ENCODE results near the gene C1orf210. TPM values are rescaled to one million over a fixed set of nuclear protein-coding genes. Genes with fewer than 3 reads are reported as not detected.

The C1orf210 gene
- total RNA-seq: 15.2 TPM

DNA sequence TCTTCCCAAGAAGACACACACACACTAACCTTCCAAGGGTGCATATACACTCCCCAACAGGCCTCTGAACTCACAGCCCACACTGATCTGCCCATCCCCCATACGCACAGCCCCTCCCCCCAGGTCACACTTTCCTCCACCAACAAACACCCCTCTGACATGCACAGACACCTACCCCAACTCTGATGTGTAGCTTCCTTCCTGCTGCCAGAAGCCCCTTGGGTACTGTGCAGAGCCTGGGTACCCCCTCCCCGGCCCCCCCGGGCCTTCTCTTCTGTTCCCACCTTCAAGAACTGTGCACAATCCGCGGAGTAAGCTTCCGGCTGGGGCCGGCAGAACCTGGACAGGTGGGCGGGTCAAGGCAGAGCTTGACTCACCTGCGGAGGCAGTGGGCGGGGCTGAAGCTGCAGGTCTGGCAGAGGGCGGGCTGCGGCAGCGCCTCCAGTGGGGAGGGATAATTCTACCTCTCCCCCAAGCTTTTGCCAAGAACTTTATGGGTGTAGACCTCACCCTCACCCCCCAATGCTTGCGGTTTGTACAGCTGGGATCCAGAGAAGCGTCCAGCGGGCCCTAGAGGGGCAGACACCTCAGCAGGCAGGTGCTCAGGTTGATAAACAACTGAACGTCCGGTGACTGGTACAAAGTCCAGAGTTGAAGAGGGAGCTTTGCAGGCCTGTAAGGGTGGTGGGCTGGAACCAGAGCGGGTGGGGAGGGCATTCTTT is at the start of gene C1orf210:
Gene C1orf210 (minus strand): TSS at position 313 of the 722 bp plus-strand sequence. CDS start 2,311 bp downstream, outside the sequence.
- ATAC-seq: peak; percentile 93

DNA sequence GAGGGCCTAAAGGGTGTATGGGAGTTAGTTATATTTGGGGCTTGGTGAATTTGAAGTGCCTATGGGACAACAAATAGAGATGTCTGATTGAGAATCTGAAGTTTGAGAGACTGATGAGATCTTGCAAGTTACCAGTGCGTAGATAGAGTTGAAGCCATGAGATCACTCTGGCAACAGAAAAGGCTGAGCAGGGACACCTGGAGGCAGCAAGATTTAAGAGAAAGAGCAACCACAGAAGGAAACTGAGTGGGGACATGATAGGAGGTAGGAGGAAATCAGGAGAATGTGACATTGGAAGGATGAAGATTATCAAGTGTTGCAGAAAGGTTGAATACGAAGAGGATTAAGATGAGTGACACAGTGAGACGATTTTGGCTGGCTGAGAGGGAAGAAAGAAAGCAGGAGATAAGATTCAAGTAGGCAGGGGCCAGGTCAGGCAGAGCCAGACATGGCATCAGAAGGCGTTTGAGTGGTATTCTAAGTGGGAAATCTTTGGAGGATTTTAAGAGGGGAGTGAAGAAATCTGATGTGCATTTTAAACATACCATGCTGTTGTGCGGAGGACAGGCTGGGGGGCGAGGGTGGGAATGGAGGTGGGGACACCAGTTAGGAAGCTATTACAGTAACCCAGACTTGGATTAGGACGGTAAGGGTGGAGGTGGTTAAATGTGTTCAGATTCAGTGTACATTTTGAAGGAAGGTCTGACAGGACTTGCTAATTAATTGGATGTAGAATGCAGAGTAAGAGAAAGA is 49.2 kb upstream of the C1orf210 start:
- no peak for ATAC-seq

DNA sequence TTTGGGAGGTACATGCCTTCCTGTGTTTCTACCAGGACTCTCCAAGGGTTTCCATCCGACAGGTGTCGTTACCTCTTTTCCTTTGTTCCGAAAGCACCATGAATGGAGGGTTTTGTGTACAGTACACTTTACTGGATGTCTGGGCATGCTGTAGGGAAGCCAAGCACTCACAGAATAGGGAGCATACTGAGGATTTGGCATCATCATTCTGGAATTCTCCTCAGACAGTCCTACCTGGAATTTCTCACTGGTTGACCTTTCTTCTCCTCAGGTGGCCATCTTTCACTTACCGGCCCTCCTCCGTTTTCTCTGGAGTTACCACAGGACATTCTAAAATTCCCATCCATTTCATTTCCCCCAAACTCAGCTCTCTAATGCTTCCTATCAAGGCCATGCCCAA is 46.3 kb upstream of the C1orf210 start:
- no peak for ATAC-seq

DNA sequence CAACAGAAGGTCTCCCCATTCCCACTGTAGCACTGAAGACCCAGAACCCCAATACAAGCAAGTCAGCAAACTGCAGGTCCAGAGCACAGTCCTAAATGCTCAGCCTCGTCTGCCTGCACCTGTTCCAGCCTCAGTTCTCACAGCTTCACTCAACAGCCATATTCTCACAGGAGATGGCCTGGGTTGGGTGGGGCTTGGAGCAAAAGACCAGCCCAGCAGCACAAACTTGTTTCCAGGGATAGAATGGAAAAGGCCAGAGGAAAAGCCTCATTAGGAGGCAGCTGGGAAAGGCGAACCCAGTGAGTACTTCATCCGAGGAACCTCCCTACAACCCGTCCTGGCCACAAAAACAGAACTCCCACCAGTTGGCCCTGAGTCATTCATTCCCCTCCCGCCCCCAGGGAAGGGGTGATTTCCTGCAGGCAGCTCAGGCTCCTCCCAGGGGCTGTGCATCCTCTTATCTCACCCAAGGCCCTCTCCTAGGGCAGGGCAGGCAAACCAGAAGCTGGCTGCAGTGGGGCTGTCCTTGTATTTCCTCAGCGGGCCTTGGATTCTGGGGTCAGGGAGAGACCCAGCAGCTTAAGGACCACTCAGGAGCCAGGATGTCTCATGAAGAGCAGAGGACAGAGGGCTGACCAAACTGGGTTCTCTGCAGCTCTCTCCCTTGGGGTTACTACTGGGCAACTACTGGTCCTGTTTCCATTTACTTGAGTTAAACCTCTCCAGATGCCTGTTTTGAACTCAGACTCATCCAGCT is 44.8 kb upstream of the C1orf210 start:
- peak; percentile 68 for ATAC-seq

DNA sequence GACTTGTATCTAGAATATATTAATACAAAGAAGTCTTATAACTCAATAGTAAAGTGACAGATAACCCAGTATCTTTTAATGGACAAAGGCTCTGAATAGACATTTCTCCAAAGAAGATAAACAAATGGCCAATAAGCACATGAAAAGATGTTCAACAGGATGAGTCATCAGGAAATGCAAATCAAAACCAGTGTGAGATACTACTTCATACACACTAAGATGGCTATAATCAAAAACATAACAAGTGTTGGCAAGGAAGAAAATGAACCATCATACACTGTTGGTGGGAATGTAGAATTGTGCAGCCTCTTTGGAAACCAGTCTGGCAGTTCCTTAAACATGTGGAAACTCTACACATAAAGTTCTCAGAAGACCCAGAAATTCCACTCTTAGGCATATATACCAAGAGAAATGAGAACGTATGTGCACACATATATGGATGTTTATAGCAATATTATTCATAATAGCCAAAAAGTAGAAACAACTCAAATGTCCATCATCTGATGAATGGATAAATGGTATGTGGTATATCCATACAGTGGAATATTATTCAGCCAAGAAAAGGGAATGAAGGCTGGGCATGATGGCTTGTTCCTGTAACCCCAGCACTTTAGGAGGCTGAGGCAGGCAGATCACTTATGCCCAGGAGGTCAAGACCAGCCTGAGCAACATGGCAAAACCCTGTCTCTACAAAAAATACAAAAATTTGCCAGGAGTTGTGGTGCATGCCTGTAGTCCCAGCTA is 42.3 kb upstream of the C1orf210 start:
- ATAC-seq: no peak

DNA sequence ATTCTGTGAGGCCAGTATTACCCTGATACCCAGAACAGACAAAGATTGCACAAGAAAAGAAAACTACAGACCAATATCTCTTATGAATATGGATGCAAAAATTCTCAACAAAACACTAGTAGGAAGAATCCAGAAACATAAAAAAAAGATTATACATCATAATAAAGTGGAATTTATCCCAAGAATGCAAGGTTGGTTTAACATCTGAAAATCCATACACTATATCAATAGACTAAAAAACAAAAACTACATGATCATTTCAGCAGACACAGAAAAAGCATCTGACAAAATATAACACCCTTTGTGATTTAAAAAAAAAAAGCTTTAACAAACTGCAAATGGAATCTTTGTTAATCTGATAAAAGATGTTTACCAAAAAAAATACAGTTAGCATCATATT is 40.0 kb upstream of the C1orf210 start:
- no peak for ATAC-seq

DNA sequence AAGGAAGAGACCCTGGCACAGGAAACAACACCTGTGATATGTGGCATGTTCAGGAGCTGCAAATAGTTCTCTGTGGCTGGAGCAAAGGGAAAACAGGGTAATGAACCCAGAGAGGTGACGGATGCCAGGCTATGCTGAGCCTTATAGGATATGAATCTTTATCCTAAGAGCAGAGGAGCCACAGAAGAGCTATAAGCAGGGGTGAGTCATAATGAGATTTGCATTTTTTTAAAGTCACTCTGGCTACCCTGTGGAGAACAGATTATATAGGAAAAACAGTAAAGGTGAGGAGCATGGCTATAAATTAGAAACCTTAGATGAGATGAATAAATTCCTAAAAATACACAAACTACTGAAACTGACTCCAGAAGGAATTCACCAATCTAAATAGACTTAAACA is 39.4 kb upstream of the C1orf210 start:
- peak; percentile 23 for ATAC-seq

DNA sequence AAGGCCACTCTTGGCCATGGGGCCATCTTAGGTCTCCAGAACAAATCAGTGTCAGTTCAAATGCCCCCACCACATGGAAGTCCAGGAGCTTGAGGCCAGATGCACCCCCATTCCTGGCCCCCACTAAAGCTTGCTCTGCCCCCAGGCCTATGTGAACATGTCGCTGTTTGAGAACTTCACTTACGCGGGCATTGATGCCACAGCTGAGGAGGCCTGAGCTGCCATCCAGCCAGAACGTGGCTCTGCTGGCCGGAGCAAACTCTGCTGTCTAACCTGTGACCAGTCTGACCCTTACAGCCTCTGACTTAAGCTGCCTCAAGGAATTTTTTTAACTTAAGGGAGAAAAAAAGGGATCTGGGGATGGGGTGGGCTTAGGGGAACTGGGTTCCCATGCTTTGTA is 37.1 kb upstream of the C1orf210 start:
- ATAC-seq: no peak

DNA sequence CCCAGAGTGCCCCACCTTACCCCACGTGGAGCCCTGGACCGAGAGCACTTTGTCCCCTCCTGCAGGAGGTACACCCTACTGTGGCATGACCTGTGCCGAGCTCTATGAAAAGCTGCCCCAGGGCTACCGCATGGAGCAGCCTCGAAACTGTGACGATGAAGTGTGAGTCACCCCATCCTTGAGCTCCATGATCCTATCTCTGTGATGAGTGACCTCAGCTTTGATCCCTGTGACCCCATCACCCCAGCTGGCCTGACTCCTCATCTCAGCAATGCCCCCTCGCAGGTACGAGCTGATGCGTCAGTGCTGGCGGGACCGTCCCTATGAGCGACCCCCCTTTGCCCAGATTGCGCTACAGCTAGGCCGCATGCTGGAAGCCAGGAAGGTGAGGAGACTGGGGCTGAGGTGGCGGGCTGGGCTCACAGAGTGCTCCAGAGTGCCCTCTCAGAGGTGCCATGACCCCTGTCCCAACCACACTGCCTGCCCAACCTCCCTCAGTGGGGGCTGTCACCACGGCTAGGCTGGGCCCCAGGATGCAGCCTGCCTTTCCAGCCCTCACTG is 36.0 kb upstream of the C1orf210 start:
- peak; percentile 71 for ATAC-seq

DNA sequence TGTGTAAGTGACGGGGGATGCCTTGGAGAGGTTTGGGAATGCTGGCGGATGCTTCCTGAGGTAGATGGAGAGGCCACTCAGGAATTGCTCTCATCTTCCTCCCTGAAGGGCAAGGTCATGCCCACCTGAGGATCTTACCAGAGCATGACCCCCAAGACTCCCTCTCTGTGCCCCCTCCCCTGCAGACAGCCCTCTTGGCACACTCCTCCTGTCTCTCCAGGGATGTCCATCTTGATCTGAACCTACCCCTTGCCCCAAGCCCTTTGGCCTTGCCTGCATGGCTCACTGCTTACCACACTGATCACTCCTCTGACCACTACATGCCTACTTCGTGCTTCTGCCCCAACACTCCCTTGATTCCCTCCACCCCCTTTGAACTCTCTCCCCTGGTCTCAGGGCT is 34.4 kb upstream of the C1orf210 start:
- no peak for ATAC-seq

DNA sequence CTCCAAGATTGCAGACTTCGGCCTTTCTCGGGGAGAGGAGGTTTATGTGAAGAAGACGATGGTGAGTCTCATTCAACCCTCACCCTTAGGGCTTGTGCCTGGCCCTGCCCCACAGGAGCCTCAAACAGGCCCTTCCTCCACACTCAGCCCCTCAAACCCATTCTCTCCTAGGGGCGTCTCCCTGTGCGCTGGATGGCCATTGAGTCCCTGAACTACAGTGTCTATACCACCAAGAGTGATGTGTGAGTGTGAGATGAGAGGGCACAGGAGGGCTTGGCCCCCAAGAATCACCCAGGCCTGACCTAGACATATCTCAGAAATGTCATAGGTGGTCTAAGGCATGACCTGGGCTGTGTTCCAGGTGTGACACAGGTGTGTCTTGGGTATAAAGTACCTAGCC is 33.9 kb upstream of the C1orf210 start:
- no peak for ATAC-seq

DNA sequence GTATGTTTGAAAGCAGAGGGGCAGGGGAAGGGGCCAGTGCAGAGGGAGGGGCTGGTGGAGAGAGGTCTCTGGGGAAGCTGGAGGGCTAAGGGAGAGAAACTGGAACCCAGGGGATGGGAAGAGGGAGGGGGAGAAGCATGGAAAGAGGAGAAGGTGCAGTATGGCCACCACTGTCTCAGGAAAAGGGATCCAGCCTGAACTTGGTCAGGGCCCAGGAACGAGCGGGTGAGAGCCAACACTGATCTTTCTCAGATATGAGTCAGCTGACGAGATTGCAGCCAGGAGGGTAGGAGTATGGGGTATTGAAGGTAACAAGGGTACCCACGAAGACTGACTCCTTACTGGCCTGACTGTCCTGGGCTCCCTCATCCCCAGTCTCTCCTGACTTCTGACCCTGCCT is 33.5 kb upstream of the C1orf210 start:
- no peak for ATAC-seq

DNA sequence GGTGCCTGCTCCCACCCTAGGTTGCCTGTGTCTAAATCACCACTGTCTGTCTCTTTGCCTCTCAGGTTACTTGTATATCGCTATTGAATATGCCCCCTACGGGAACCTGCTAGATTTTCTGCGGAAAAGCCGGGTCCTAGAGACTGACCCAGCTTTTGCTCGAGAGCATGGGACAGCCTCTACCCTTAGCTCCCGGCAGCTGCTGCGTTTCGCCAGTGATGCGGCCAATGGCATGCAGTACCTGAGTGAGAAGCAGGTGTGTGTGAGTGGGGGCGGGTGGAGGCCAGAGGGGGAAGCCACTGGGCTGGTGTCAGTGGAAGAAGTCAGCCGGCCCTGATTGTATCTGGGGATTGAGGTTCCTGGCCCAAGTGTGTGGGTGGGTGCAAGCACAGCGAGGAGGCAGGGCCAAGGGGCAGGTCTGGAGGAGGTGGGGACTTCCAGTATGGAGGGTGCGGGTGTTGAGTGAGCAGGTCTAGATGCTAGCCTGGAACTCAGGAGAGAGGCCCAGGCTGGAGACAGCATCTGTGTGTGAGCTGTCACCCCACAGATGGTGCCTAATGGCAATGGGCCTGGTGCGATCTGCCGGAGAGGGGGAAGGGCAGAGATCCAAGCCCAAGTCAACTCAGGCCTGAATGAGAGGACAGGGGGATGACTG is 32.6 kb upstream of the C1orf210 start:
- no peak for ATAC-seq

DNA sequence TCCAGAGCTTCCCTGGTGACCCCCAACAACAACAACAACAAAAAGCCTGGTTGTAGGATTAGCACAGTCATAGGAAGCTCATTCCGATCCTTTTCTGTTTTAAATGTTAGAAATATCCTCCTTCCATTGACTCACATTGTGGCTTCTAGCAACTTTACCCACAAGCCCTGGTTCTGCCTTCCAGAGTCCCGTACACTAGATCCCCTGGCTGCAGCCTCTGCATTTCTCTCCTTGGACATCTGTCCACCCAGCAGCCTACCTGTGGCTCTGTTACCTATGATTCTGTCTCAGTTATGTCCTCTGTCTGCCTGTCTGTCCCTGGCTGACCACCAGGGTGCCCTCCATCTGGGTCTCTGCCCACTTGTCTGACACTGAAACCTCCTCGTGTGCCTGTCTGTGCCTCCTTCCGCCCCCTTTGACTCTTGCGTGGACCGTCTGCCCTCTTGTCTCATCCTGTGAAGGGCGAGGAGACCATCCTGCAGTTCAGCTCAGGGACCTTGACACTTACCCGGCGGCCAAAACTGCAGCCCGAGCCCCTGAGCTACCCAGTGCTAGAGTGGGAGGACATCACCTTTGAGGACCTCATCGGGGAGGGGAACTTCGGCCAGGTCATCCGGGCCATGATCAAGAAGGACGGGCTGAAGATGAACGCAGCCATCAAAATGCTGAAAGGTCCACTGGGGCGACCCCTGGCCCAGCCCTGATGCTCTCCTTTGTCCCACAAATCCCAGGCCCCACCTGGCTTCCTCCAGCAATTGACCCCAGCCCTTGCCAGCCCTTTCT is 31.5 kb upstream of the C1orf210 start:
- no peak for ATAC-seq

DNA sequence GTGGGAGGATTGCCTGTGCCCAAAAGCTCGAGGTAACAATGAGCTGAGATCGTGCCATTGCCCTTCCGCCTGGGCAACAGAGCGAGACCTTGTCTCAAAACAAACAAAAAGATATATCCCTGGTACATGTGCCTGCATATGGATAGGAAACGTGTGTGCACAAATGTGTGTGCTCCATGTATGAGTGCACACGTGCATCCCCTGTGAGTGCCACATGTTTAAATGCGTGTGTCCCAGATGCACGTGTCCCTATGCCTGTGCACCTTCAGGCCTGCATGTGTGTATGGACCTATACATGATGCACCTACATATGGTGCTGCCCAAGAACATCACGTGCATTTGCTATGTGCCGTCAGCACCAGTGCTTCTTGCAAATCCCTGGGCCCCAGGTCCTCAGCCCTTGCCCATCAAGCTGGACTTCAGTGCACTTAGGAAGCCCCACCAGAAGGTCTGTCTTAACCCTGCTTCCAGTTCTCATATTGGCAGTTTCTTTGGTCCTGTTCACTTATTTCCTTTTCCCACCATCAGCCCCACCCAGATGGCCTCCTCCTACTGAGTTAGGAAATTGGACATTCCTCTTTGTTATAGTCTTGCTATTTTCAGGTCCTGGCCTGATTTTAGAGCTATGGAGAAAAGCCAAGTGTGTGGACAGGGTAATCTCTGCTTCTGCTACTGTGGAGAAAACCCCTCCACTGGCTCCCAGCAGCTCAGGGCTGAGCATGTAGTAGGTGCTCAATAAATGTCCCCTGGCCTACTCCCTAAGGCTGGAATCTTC is 30.8 kb upstream of the C1orf210 start:
- ATAC-seq: no peak

DNA sequence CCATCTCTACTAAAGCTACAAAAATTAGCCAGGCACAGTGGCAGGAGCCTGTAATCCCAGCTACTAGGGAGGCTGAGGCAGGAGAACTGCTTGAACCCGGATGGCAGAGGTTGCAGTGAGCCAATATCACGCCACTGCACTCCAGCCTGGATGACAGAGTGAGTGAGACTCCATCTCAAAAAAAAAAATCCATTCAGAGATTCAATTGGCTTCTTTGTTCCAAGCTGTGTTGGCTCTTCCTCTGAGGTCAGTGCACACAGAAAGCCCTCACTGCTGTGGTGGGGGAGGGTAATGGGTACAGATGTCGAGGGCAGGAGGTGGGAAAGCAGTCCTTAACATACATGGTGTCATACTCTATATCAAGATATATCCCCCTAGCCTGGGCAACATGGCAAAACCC is 30.1 kb upstream of the C1orf210 start:
- ATAC-seq: no peak

DNA sequence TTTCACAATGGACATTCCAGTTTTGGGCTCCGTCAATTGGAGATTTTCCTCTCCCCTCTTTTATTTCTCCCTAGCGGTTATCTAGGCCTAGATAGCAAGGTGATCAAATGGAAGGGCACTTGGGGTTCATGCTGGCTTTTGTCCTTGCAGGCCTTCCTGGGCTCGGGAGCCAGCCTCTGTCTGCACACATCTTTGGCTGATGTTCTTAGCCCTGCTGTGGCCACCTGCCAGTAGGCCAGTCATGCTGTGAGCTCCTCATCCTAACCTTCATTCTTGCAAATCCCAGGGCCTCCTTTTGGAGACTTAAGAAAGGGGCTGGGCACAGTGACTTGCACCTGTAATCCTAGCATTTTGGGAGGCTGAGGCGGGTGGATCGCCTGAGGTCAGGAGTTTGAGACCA is 28.9 kb upstream of the C1orf210 start:
- ATAC-seq: no peak

DNA sequence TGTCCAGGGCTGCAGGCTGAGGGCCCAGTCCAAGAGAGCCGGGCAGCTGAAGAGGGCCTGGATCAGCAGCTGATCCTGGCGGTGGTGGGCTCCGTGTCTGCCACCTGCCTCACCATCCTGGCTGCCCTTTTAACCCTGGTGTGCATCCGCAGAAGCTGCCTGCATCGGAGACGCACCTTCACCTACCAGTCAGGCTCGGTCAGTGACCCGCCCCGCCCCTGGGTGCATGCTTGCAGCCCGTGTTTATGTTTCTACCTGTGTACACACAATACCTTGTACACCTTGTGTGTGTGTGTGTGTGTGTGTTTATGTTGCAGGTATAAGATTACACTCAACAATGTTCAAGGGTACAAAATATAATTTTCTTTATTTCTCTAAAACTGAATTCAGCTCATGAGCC is 28.4 kb upstream of the C1orf210 start:
- peak; percentile 64 for ATAC-seq

DNA sequence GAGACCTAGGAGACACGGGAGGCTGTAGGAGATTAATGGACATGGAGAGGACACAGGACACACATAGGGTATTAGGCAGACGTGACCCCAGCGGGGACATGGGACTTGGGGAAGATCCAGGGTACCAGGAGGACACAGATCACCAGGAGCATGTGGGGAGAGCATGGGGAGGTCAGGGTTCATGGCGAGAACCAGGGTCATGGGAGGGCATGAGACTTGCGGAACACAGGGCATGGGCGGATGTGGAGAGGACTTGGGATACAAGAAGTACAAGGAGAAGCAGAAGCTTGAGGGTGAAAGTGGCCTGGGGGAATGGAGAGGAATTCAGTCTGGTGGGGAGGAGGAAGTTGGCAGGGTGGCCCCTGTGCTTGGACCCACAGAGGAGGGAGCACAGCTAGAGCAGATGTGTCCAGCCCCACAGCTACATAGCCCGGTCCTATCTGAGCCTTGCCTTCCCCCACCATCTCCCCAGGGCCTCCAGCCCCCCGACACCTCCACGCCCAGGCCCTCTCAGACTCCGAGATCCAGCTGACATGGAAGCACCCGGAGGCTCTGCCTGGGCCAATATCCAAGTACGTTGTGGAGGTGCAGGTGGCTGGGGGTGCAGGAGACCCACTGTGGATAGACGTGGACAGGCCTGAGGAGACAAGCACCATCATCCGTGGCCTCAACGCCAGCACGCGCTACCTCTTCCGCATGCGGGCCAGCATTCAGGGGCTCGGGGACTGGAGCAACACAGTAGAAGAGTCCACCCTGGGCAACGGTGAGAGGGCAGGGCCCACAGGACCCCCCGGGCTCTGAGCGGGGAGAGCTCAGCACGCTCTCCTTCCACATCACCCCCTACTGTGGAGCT is 27.5 kb upstream of the C1orf210 start:
- peak; percentile 6 for ATAC-seq

Measured in esophagus mucosa (tissue), 1 donor.